CD4-positive, CD25-positive, alpha-beta regulatory T cell (primary cell): ENCODE results near the gene ZNF830. TPM values are rescaled to one million over a fixed set of nuclear protein-coding genes. Genes with fewer than 3 reads are reported as not detected.
"Not testable (repeated sequence)": the region's sequence is repeated elsewhere in the genome, so short reads cannot be mapped to it uniquely, and the experiment has no call there.

ENCODE experiments used
- ATAC-seq, 2 donors: fragments of 150-1000 bp; cut with Tn5 transposase; one replicate each; pipeline ENCODE4 v1.10.0; 2021; ENCODE audit warnings: low read depth in 2 of 2, moderate number of reproducible peaks in 2 of 2, moderate library complexity in 1 of 2
- DNase-seq, 3 donors: peaks; one replicate each; pipeline versions ENCODE4 v3.0.0 to v3.0.0-alpha.2; 2012 to 2022; ENCODE audit warnings: mixed read lengths in 1 of 3
- H3K27ac ChIP-seq: one replicate; pipeline ENCODE4 v1.7.0; 2013; ENCODE audit warnings: mild to moderate bottlenecking, low read length; ENCODE audit not compliant: insufficient read depth, poor library complexity, severe bottlenecking
- H3K27me3 ChIP-seq: one replicate; pipeline ENCODE4 v1.7.0; 2013; ENCODE audit warnings: low read length; ENCODE audit not compliant: control insufficient read depth, insufficient read depth
- H3K36me3 ChIP-seq: one replicate; pipeline ENCODE4 v1.7.0; 2013; ENCODE audit warnings: mild to moderate bottlenecking, low read length, moderate library complexity; ENCODE audit not compliant: control insufficient read depth, insufficient read depth
- H3K4me1 ChIP-seq: 2 replicates; pipeline ENCODE4 v1.7.0; 2013; ENCODE audit warnings: mild to moderate bottlenecking, low read length; ENCODE audit not compliant: insufficient read depth, control insufficient read depth, poor library complexity, severe bottlenecking
- H3K4me3 ChIP-seq: one replicate; pipeline ENCODE4 v1.7.0; 2013; ENCODE audit warnings: low read depth, mild to moderate bottlenecking, low read length, moderate library complexity
- H3K9me3 ChIP-seq, 2 experiments: 1 replicate in 1 of 2; 2 replicates in 1 of 2; pipeline ENCODE4 v1.7.0; 2013; ENCODE audit warnings: low read length in 2 of 2, mild to moderate bottlenecking in 1 of 2, moderate library complexity in 1 of 2; ENCODE audit not compliant: control insufficient read depth in 2 of 2
- H3K27ac Mint-ChIP-seq, 3 donors: one replicate each; pipeline ENCODE4 v1.8.0; 2020 to 2022; ENCODE audit warnings: mild to moderate bottlenecking in 3 of 3, mixed read lengths in 3 of 3, moderate library complexity in 2 of 3
- H3K27me3 Mint-ChIP-seq: one replicate; pipeline ENCODE4 v1.8.0; 2022; ENCODE audit warnings: mild to moderate bottlenecking, mixed read lengths
- H3K36me3 Mint-ChIP-seq: one replicate; pipeline ENCODE4 v1.8.0; 2020; ENCODE audit warnings: mixed read lengths
- H3K4me1 Mint-ChIP-seq, 4 donors: one replicate each; pipeline ENCODE4 v1.8.0; 2020 to 2022; ENCODE audit warnings: mixed read lengths in 4 of 4, mild to moderate bottlenecking in 1 of 4
- H3K4me3 Mint-ChIP-seq, 4 donors: one replicate each; pipeline ENCODE4 v1.8.0; 2020 to 2022; ENCODE audit warnings: mild to moderate bottlenecking in 4 of 4, mixed read lengths in 4 of 4, moderate library complexity in 3 of 4
- H3K9me3 Mint-ChIP-seq, 7 donors: one replicate each; pipeline ENCODE4 v1.8.0; 2020 to 2022; ENCODE audit warnings: mixed read lengths in 7 of 7, mild to moderate bottlenecking in 3 of 7, moderate library complexity in 2 of 7
- polyA plus RNA-seq, 4 donors: library from polyadenylated mRNA; unstranded; fragments of 300-500 nt; fragmentation: Illumina TruSeq; gene quantifications; one replicate each; pipeline ENCODE4 v1.2.3, GENCODE V29; 2021
- total RNA-seq: library from RNA; stranded (reverse); gene quantifications from one replicate; pipeline ENCODE4 v1.2.3, GENCODE V29; 2022

Gene ZNF830
- 36.4 TPM for total RNA-seq
- polyA plus RNA-seq, result 10 to 100 TPM; 15.8 to 28.6 (median 21.0) TPM

- ATAC-seq, result peak; percentile 92 to 93
- Histone ChIP-seq H3K27me3 (no peaks in the 10 kb centered on the region), H3K4me3 (peak within 1 kb of the TSS; percentile 98), H3K36me3 (peaks cover 27% of the 10 kb centered on the region), H3K27ac (peak within 1 kb of the TSS; percentile 94), H3K9me3 (no peaks in the 10 kb centered on the region), H3K4me1 (peaks cover 21% of the 10 kb centered on the region)
- H3K36me3 Mint-ChIP-seq, result peaks cover 19% of the 10 kb centered on the region
- H3K4me3 Mint-ChIP-seq, result peak within 1 kb of the TSS; percentile 98 to 99 (median 98)
- peaks cover 15% of the 10 kb centered on the region for H3K27me3 Mint-ChIP-seq
- H3K27ac Mint-ChIP-seq, result peak within 1 kb of the TSS; percentile 97 to 100 (median 99)
- DNase-seq, result peak; percentile 88 to 97 (median 94)
- peaks cover 21 to 40% (median 30%) of the 10 kb centered on the region in 4 donors for H3K4me1 Mint-ChIP-seq
- H3K9me3 Mint-ChIP-seq, result peaks cover 0 to 4% (median 0%) of the 10 kb centered on the region in 7 donors
These were observed at the start of gene ZNF830, which contains the start of gene CCT6B for GRCh38 chr17:34961093-34961911. ZNF830 (plus strand) TSS chr17:34961540; CDS start chr17:34961567, 27 bp downstream. CCT6B (minus strand) TSS chr17:34961460; CDS start chr17:34961393, 67 bp downstream.

DNA sequence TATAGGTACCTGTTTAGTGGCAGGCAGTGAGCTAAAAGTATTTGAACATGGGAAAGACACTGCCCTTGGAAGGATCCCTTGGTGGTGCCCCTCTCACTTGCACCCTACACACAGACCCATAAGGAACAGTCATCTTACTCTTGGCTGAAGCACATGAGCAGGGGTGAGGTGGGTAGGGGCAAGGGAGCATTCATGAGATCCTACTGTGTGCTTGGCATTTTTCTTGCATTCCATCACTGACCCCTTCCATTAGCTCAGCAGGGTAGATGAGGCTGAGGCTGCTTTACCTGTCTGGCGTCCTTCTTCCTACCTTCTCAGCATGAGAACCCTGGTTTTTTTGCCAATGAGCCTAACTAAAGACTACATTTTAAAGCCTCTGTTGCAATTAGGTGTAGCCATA, 48.3 kb upstream of the ZNF830 start:
- Histone ChIP-seq H3K27ac (no peak overlapping the region), H3K4me3 (no peak overlapping the region), H3K9me3 (no peaks in the 10 kb centered on the region), H3K27me3 (no peaks in the 10 kb centered on the region), H3K4me1 (no peaks in the 10 kb centered on the region), H3K36me3 (no peaks in the 10 kb centered on the region)
- ATAC-seq (no peak), DNase-seq (no peak)
- Mint-ChIP-seq H3K27me3 (peaks cover 8% of the 10 kb centered on the region), H3K36me3 (no peaks in the 10 kb centered on the region), H3K4me3 (no peak overlapping the region), H3K9me3 (peaks cover 0 to 5% (median 0%) of the 10 kb centered on the region in 7 donors), H3K27ac (no peak overlapping the region), H3K4me1 (no peaks in the 10 kb centered on the region)

DNA sequence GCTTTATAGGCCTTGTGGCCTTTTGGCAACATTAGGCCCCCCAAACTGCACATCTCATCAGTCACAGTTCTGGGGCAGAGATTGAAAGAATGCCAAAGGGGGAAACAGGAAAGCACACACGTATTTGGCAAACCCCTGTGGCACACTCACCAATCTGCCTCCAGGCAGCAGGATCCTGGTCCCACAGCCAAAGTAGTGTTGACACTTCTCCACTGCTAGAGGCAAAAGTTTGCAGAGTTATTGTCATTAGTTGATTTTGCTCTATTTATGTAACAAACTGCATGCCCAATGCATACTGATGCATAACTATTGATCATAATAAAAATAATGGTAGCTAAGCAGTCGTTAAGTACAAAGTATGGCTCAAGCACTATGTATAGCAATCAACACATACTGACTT, 45.2 kb upstream of the ZNF830 start:
- no peaks in the 10 kb centered on the region for H3K9me3 ChIP-seq
- H3K4me3 ChIP-seq, result no peak overlapping the region
- H3K27ac Mint-ChIP-seq, result no peak overlapping the region
- H3K4me1 Mint-ChIP-seq, result no peaks in the 10 kb centered on the region
- peaks cover 0 to 5% (median 0%) of the 10 kb centered on the region in 7 donors for H3K9me3 Mint-ChIP-seq
- DNase-seq (no peak), ATAC-seq (no peak)
- no peaks in the 10 kb centered on the region for H3K36me3 ChIP-seq
- H3K27me3 Mint-ChIP-seq, result peaks cover 8% of the 10 kb centered on the region
- no peak overlapping the region for H3K4me3 Mint-ChIP-seq
- H3K27ac ChIP-seq, result no peak overlapping the region
- H3K4me1 ChIP-seq, result no peaks in the 10 kb centered on the region
- no peaks in the 10 kb centered on the region for H3K36me3 Mint-ChIP-seq
- no peaks in the 10 kb centered on the region for H3K27me3 ChIP-seq

GRCh38 chr17:34917381-34917780, 44.0 kb upstream of the ZNF830 start:
- Mint-ChIP-seq H3K4me3 (no peak overlapping the region), H3K4me1 (no peaks in the 10 kb centered on the region), H3K27me3 (peaks cover 7% of the 10 kb centered on the region), H3K27ac (no peak overlapping the region), H3K9me3 (no peaks in the 10 kb centered on the region), H3K36me3 (no peaks in the 10 kb centered on the region)
- Histone ChIP-seq H3K36me3 (no peaks in the 10 kb centered on the region), H3K27ac (no peak overlapping the region), H3K4me1 (no peaks in the 10 kb centered on the region), H3K4me3 (no peak overlapping the region), H3K27me3 (no peaks in the 10 kb centered on the region), H3K9me3 (no peaks in the 10 kb centered on the region)
- DNase-seq (no peak), ATAC-seq (no peak)

DNA sequence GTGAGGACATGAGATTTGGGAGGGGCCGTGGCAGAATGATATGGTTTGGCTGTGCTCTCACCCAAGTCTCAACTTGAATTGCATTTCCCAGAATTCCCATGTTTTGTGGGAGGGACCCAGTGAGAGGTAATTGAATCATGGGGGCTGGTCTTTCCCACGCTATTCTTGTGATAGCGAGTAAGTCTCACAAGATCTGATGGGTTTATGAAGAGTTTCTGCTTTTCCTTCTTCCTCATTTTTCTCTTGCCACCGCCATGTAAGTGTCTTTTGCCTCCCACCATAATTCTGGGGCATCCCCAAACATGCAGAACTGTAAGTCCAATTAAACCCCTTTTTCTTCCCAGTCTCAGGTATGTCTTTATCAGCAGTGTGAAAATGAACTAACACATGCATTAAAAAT, 40.7 kb upstream of the ZNF830 start:
- no peak overlapping the region for H3K4me3 ChIP-seq
- H3K27ac Mint-ChIP-seq, result no peak overlapping the region
- no peak overlapping the region for H3K27ac ChIP-seq
- H3K9me3 Mint-ChIP-seq, result no peaks in the 10 kb centered on the region
- H3K36me3 ChIP-seq, result no peaks in the 10 kb centered on the region
- H3K27me3 Mint-ChIP-seq, result no peaks in the 10 kb centered on the region
- H3K9me3 ChIP-seq, result no peaks in the 10 kb centered on the region
- ATAC-seq (no peak), DNase-seq (no peak)
- H3K4me3 Mint-ChIP-seq, result no peak overlapping the region
- no peaks in the 10 kb centered on the region for H3K27me3 ChIP-seq
- H3K36me3 Mint-ChIP-seq, result no peaks in the 10 kb centered on the region
- H3K4me1 Mint-ChIP-seq, result no peaks in the 10 kb centered on the region
- H3K4me1 ChIP-seq, result no peaks in the 10 kb centered on the region

DNA sequence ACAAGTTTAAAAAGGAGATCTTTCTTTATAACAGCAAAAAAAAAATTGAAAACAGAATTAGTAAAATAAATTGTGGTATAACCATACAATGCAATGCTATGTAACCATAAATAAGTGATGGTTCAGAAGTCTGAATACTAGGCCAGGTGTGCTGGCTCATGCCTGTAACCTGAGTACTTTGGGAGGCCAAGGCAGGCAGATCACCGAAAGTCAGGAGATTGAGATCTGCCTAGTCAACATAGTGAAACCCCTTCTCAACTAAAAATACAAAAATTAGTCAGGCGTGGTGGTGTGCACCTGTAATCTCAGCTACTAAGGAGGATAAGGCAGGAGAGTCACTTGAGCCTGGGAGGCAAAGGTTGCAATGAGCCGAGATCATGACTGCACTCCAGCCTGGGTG, 34.7 kb upstream of the ZNF830 start:
- H3K27me3 ChIP-seq, result peaks cover 2% of the 10 kb centered on the region
- no peak overlapping the region for H3K27ac ChIP-seq
- H3K9me3 ChIP-seq, result no peaks in the 10 kb centered on the region
- no peaks in the 10 kb centered on the region for H3K36me3 ChIP-seq
- no peak overlapping the region for H3K4me3 Mint-ChIP-seq
- no peak overlapping the region for H3K4me3 ChIP-seq
- no peaks in the 10 kb centered on the region for H3K9me3 Mint-ChIP-seq
- no peaks in the 10 kb centered on the region for H3K4me1 ChIP-seq
- DNase-seq, result no peak
- no peaks in the 10 kb centered on the region for H3K4me1 Mint-ChIP-seq
- no peaks in the 10 kb centered on the region for H3K27me3 Mint-ChIP-seq
- no peak overlapping the region for H3K27ac Mint-ChIP-seq
- H3K36me3 Mint-ChIP-seq, result no peaks in the 10 kb centered on the region
- ATAC-seq, result no peak

DNA sequence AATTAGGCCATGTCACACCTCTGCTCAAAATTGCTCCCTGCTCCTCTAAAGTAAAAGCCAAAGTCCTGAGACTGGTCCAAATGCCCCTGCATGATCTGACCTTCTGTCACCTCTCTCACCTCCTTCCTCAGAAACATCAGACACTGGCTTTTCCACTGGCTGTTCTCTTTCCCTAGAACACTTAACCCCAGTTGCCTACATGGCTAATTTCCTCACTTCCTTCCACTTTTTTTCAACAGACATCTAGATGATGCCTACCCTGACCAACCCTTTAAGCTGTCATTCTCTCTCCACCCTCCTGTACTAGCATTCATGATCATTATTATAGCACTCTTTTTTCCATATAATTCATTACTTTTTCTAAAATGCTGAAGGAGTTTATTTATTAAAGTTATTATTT, 31.1 kb upstream of the ZNF830 start:
- H3K9me3 ChIP-seq, result no peaks in the 10 kb centered on the region
- ATAC-seq (no peak), DNase-seq (no peak)
- Mint-ChIP-seq H3K36me3 (no peaks in the 10 kb centered on the region), H3K9me3 (no peaks in the 10 kb centered on the region), H3K4me3 (no peak overlapping the region), H3K27ac (peak overlapping the region in 1 of 3 donors; percentile 32), H3K4me1 (no peaks in the 10 kb centered on the region), H3K27me3 (peaks cover 5% of the 10 kb centered on the region)
- H3K4me1 ChIP-seq, result no peaks in the 10 kb centered on the region
- H3K27ac ChIP-seq, result no peak overlapping the region
- H3K4me3 ChIP-seq, result no peak overlapping the region
- peaks cover 2% of the 10 kb centered on the region for H3K27me3 ChIP-seq
- H3K36me3 ChIP-seq, result no peaks in the 10 kb centered on the region

DNA sequence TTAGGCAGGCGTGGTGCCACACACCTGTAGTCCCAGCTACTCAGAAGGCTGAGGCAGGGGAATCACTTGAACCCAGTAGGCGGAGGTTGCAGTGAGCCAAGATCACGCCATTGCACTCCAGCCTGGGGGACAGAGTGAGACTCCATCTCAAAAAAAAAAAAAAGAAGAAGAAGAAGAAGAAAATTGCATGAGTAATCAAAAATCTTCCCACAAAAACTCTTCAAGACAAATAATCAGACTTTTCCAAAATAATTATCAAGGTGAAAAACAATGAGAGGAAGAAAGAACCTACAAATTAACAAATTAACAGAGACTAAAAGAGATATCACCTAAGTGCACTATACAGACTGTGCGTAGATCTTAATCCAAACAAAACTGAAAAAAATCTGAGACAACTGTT, 10.6 kb upstream of the ZNF830 start:
- not testable (repeated sequence) for H3K4me3 ChIP-seq, H3K36me3 Mint-ChIP-seq, H3K36me3 ChIP-seq, DNase-seq, H3K4me1 ChIP-seq, H3K9me3 Mint-ChIP-seq, H3K27me3 ChIP-seq, H3K27ac Mint-ChIP-seq, H3K4me1 Mint-ChIP-seq, H3K9me3 ChIP-seq, H3K27ac ChIP-seq, H3K4me3 Mint-ChIP-seq, ATAC-seq
- peaks cover 13% of the 10 kb centered on the region for H3K27me3 Mint-ChIP-seq
